Activated CD4-positive, alpha-beta T cell treated with anti-CD3 and anti-CD28 coated beads, Interleukin-2, amount 10 ng/mL, durations not matched to agents 24 days and 14 days (primary cell): ENCODE measurements around the gene NQO1. TPM values are rescaled to one million over a fixed set of nuclear protein-coding genes. Genes with fewer than 3 reads are reported as not detected.
A peak's percentile ranks its signal among the peaks of the same experiment; 100 is the strongest.

Experiments used
- DNase-seq: peaks from one replicate; pipeline ENCODE4 v3.0.0; 2022
- H3K27ac Mint-ChIP-seq: one replicate; pipeline ENCODE4 v1.8.0; 2022; ENCODE audit warnings: mild to moderate bottlenecking, mixed read lengths
- H3K27me3 Mint-ChIP-seq: one replicate; pipeline ENCODE4 v1.8.0; 2022; ENCODE audit warnings: mixed read lengths
- H3K36me3 Mint-ChIP-seq: one replicate; pipeline ENCODE4 v1.8.0; 2022; ENCODE audit warnings: low read depth, mild to moderate bottlenecking, mixed read lengths
- H3K4me1 Mint-ChIP-seq: one replicate; pipeline ENCODE4 v1.8.0; 2021; ENCODE audit warnings: mixed read lengths
- H3K4me3 Mint-ChIP-seq: one replicate; pipeline ENCODE4 v1.8.0; 2022; ENCODE audit warnings: mild to moderate bottlenecking, moderate library complexity, mixed read lengths
- H3K9me3 Mint-ChIP-seq: one replicate; pipeline ENCODE4 v1.8.0; 2021; ENCODE audit warnings: mixed read lengths
- intact Hi-C: fragments of 100-400 bp; cut with micrococcal nuclease; formaldehyde crosslinking; loops from one replicate; pipeline ENCODE4 v1.15.1; 2023
- total RNA-seq: library from RNA; stranded (reverse); gene quantifications from 2 replicates; pipeline ENCODE4 v1.2.3, GENCODE V29; 2022

Gene NQO1
- total RNA-seq, 1 donor from 2014 or later = 9.8 TPM

DNA sequence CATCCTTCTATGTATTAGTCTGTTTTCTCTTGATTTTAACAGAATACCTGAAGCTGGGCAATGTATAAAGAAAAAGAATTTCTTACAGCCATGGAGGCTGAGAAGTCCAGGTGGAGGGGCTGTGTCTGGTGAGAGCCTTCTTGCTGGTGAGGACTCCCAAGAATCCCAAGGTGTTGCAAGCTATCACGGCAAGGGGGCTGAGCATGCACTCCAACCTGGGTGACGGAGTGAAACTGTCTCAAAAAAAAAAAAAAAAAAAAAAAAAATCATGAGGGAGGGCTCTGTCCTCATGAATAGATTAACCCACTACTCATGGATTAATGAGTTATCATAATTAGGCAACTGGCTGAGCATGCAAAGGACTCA, 19.4 kb downstream of the NQO1 start:
- intact Hi-C loops = no loop called here
- peaks cover 7% of the 10 kb centered on the region for H3K4me1 Mint-ChIP-seq
- H3K9me3 Mint-ChIP-seq = no peaks in the 10 kb centered on the region
- H3K27me3 Mint-ChIP-seq = no peaks in the 10 kb centered on the region
- H3K27ac Mint-ChIP-seq = no peak overlapping the region
- H3K4me3 Mint-ChIP-seq = no peak overlapping the region
- DNase-seq = no peak
- peaks cover 14% of the 10 kb centered on the region for H3K36me3 Mint-ChIP-seq

DNA sequence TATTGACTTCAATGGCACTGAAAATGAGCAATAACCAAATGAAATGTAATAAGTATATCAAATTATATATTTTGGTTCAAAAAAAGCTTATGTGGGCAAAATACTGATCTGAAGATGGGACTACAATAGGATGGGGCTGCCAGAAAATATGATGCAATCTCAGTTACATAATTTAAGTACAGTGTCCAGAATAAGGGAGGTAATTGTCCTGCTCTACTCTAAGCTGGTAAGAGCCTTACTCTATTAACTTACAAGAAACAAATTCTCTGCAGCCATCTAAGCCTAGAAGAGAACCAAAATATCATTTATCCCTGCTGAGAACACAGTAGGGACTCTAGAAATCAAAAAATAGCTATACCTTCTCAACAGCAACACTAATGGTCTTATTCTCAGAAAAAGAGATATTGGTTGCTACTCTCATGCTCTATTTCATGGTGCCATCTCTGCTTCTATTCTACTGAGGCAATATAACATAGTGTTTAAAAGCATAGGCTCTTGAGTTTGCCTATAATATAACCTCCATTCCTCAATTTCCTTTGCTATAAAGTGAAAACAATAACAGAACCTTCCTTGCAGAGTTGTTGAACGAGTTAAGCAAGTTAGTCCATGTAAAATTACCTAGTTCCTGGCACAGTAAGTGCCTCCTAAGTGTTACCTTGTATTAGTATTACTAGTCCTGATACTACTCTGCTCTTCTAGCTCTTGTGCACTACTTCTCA, 19.9 kb downstream of the NQO1 start:
- H3K36me3 Mint-ChIP-seq = peaks cover 16% of the 10 kb centered on the region
- no peaks in the 10 kb centered on the region for H3K9me3 Mint-ChIP-seq
- no peak for DNase-seq
- H3K4me1 Mint-ChIP-seq = peaks cover 7% of the 10 kb centered on the region
- no peak overlapping the region for H3K27ac Mint-ChIP-seq
- intact Hi-C loops = no loop called here
- H3K27me3 Mint-ChIP-seq = no peaks in the 10 kb centered on the region
- H3K4me3 Mint-ChIP-seq = no peak overlapping the region

DNA sequence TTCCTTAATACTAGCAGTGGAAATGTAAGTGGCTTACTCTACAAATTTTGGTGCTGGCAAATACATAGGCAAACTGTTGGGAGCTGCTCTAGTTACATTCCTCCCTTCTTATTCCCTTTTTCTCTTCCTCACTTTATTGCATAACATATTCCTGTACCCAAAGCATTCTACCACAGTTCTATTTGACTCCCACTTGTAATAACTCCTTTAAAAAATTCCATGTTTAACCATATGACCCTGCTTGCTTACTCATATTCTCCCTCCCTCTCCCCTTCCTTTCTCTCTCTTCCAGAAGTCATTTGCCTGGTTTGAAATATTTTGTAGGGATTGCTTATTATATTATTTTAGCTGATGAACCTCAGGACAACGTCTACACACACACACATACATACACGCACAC, 22.7 kb downstream of the NQO1 start:
- Mint-ChIP-seq H3K4me1 (peaks cover 2% of the 10 kb centered on the region), H3K9me3 (no peaks in the 10 kb centered on the region), H3K27ac (no peak overlapping the region), H3K27me3 (no peaks in the 10 kb centered on the region), H3K4me3 (no peak overlapping the region), H3K36me3 (peaks cover 23% of the 10 kb centered on the region)
- intact Hi-C loops = no loop called here
- DNase-seq = no peak

GRCh38 chr16:69701866-69702265, 24.5 kb downstream of the NQO1 start:
- no peaks in the 10 kb centered on the region for H3K27me3 Mint-ChIP-seq
- intact Hi-C loops = no loop called here
- H3K4me1 Mint-ChIP-seq = no peaks in the 10 kb centered on the region
- no peak for DNase-seq
- H3K9me3 Mint-ChIP-seq = no peaks in the 10 kb centered on the region
- no peak overlapping the region for H3K4me3 Mint-ChIP-seq
- no peak overlapping the region for H3K27ac Mint-ChIP-seq
- peaks cover 24% of the 10 kb centered on the region for H3K36me3 Mint-ChIP-seq

- H3K36me3 Mint-ChIP-seq = peaks cover 27% of the 10 kb centered on the region
- DNase-seq = no peak
- no peaks in the 10 kb centered on the region for H3K27me3 Mint-ChIP-seq
- intact Hi-C loops = no loop called here
- H3K27ac Mint-ChIP-seq = no peak overlapping the region
- no peaks in the 10 kb centered on the region for H3K4me1 Mint-ChIP-seq
- H3K4me3 Mint-ChIP-seq = no peak overlapping the region
- H3K9me3 Mint-ChIP-seq = no peaks in the 10 kb centered on the region
These were observed 24.9 kb downstream of the NQO1 start for GRCh38 chr16:69701452-69701851.

- Mint-ChIP-seq H3K36me3 (peaks cover 37% of the 10 kb centered on the region), H3K4me1 (no peaks in the 10 kb centered on the region), H3K4me3 (no peak overlapping the region), H3K9me3 (no peaks in the 10 kb centered on the region), H3K27ac (no peak overlapping the region), H3K27me3 (no peaks in the 10 kb centered on the region)
- DNase-seq = no peak
- intact Hi-C loops = no loop called here
These were observed 26.4 kb downstream of the NQO1 start for GRCh38 chr16:69699915-69700314.

- Mint-ChIP-seq H3K4me3 (no peak overlapping the region), H3K27ac (no peak overlapping the region), H3K36me3 (peaks cover 43% of the 10 kb centered on the region), H3K27me3 (no peaks in the 10 kb centered on the region), H3K9me3 (no peaks in the 10 kb centered on the region), H3K4me1 (peaks cover under 1% of the 10 kb centered on the region)
- no peak for DNase-seq
- intact Hi-C loops = no loop called here
These were observed 28.0 kb downstream of the NQO1 start for GRCh38 chr16:69698404-69698803.

- H3K4me3 Mint-ChIP-seq = no peak overlapping the region
- intact Hi-C loops = no loop called here
- H3K4me1 Mint-ChIP-seq = peaks cover 20% of the 10 kb centered on the region
- H3K27me3 Mint-ChIP-seq = no peaks in the 10 kb centered on the region
- no peak overlapping the region for H3K27ac Mint-ChIP-seq
- no peaks in the 10 kb centered on the region for H3K9me3 Mint-ChIP-seq
- no peak for DNase-seq
- H3K36me3 Mint-ChIP-seq = peaks cover 64% of the 10 kb centered on the region
These were observed 32.4 kb downstream of the NQO1 start for GRCh38 chr16:69693916-69694315.

DNA sequence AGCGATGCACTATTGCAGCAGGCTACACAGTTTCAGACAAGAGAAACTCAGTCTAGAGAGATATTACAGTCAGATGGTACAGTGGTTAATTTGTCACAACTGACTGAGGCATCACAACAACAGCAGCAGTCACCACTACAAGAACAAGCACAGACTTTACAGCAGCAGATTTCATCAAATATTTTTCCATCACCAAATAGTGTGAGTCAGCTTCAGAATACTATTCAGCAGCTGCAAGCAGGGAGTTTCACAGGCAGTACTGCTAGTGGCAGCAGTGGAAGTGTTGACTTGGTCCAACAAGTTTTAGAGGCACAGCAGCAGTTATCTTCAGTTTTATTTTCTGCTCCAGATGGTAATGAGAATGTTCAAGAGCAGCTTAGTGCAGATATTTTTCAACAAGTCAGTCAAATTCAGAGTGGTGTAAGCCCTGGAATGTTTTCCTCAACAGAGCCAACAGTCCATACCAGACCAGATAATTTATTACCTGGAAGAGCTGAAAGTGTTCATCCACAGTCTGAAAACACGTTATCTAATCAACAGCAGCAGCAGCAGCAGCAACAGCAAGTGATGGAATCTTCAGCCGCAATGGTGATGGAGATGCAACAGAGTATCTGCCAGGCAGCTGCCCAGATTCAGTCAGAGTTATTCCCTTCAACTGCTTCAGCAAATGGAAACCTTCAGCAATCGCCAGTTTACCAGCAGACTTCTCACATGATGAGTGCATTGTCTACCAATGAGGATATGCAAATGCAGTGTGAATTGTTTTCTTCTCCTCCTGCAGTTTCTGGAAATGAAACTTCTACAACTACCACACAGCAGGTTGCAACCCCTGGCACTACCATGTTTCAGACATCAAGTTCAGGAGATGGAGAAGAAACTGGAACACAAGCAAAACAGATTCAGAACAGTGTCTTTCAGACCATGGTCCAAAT, 34.1 kb downstream of the NQO1 start:
- no peaks in the 10 kb centered on the region for H3K27me3 Mint-ChIP-seq
- peaks cover 20% of the 10 kb centered on the region for H3K4me1 Mint-ChIP-seq
- H3K9me3 Mint-ChIP-seq = no peaks in the 10 kb centered on the region
- H3K36me3 Mint-ChIP-seq = peaks cover 62% of the 10 kb centered on the region
- intact Hi-C loops = no loop called here
- peak overlapping the region; percentile 87 for H3K27ac Mint-ChIP-seq
- peak overlapping the region; percentile 0 for H3K4me3 Mint-ChIP-seq
- DNase-seq = no peak

- Mint-ChIP-seq H3K9me3 (no peaks in the 10 kb centered on the region), H3K4me3 (no peak overlapping the region), H3K27me3 (no peaks in the 10 kb centered on the region), H3K27ac (no peak overlapping the region), H3K36me3 (peaks cover 51% of the 10 kb centered on the region), H3K4me1 (peaks cover 20% of the 10 kb centered on the region)
- DNase-seq = no peak
- intact Hi-C loops = no loop called here
These were observed 37.8 kb downstream of the NQO1 start for GRCh38 chr16:69688589-69688988.

DNA sequence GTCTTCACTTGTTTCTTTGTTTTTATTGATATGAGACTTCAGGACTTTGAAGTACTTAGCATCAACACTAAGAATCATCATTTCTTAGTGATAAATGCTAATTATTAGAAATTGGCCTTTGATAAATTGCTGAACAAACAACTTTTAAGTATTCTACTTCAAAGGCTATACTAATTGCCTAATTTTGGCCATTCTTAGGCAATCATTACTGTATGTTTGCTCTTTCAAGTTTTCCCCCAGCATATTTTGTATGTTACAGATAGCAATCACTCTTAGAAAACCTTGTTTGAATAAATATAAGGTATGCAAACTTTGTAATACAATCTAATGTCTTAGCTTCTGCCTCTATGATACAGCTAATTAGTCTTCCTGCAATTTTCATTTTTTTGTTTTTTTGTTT, 46.0 kb downstream of the NQO1 start:
- peaks cover 34% of the 10 kb centered on the region for H3K36me3 Mint-ChIP-seq
- no peaks in the 10 kb centered on the region for H3K4me1 Mint-ChIP-seq
- DNase-seq = no peak

GRCh38 chr16:69672998-69673713, 53.2 kb downstream of the NQO1 start:
- no peak for DNase-seq
- intact Hi-C loops = no loop called here
- Mint-ChIP-seq H3K4me1 (peaks cover under 1% of the 10 kb centered on the region), H3K27me3 (no peaks in the 10 kb centered on the region), H3K36me3 (peaks cover 41% of the 10 kb centered on the region), H3K27ac (no peak overlapping the region), H3K4me3 (no peak overlapping the region), H3K9me3 (no peaks in the 10 kb centered on the region)

More for the DNA sequence above, 46.0 kb downstream of the NQO1 start:
- Mint-ChIP-seq H3K27ac (no peak overlapping the region), H3K27me3 (no peaks in the 10 kb centered on the region), H3K4me3 (no peak overlapping the region), H3K9me3 (no peaks in the 10 kb centered on the region)
- intact Hi-C loops = no loop called here

DNA sequence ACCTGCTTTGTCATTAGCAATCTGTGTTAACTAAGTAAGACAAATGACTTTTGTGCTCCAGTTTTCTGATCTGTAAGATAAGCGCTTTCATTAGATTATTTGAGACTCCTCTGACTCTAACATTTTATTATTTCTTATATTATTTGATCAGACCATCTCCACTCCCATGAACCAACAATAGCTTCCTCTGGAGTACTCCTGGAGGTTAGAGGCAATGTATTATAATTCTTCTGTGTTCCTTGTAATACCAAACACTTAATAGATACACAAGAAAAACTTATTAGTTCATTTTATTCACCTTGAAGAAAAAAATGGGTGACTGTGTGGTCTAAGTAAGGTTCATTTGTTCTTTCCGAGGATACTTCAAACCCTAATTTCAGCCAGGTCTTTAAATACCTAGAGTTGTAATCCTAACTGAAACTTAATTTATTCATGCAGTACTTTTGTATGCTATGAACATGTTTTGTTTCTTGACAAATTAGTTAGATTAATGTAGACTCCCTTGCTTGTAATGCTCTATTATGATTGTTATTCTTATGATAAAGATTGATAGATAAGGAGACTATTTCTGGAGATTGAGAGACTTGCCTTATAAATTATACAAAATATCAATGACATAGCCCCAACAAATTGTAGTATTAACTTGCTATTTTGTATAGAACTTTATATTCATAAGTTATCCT, 53.9 kb downstream of the NQO1 start:
- Mint-ChIP-seq H3K36me3 (peaks cover 42% of the 10 kb centered on the region), H3K4me1 (peaks cover 3% of the 10 kb centered on the region), H3K27ac (no peak overlapping the region), H3K4me3 (no peak overlapping the region), H3K27me3 (no peaks in the 10 kb centered on the region), H3K9me3 (no peaks in the 10 kb centered on the region)
- DNase-seq = no peak
- intact Hi-C loops = no loop called here
